RWPE1 (cell line): ENCODE results near the gene GCG.

Source experiments
- CTCF ChIA-PET: fragments of 350-600 bp; sonication (Branson Sonifier 250); formaldehyde crosslinking; extraction: SDS; loops from one replicate; lab custom pipeline; 2021; lab: Yijun Ruan, JAX
- POLR2A ChIA-PET: fragments of 400-600 bp; formaldehyde crosslinking; extraction: SDS; loops from one replicate; lab custom pipeline; 2020; ENCODE audit warnings: antibody characterized with exemption; ENCODE audit not compliant: low non-redundant PET; lab: Yijun Ruan, JAX
- DNase-seq: peaks from one replicate; pipeline ENCODE4 v3.0.0; 2012; ENCODE audit warnings: low spot score
- H3K27ac ChIP-seq: fragments of 450-650 bp; 2 replicates; pipeline ENCODE4 v1.5.1; 2017
- CTCF ChIP-seq: fragments of 450-650 bp; conservative IDR thresholded peaks from 2 replicates; pipeline ENCODE4 v1.5.1; 2017; ENCODE audit warnings: low read depth, mild to moderate bottlenecking

The GCG gene

GRCh38 chr2:162159446-162159845 lies 7.4 kb upstream of the GCG start:
- DNase-seq, result no peak
- H3K27ac ChIP-seq, result no peak overlapping the region
- no peak for TF ChIP-seq CTCF
- ChIA-PET POLR2A (no interaction called here), CTCF (interaction anchor here (0.7 kb wide), 1 partner anchor 155 kb away, joined by 4 read pairs; no protein-coding TSS in a partner anchor)

GRCh38 chr2:162156149-162156548 lies 4.1 kb upstream of the GCG start:
- H3K27ac ChIP-seq, result no peak overlapping the region
- POLR2A ChIA-PET, result no interaction called here
- TF ChIP-seq CTCF, result no peak
- DNase-seq, result no peak
- CTCF ChIA-PET, result interaction anchor here (0.9 to 1.4 kb wide), 3 partner anchors 10 to 147 kb away, joined by 4 to 8 read pairs (median 5); no protein-coding TSS in a partner anchor

- no peak; the same call in 1 of the 2 replicates for TF ChIP-seq CTCF
- no peak for DNase-seq
- no peak overlapping the region for H3K27ac ChIP-seq
- ChIA-PET CTCF (interaction anchor here (0.7 to 2.8 kb wide), 4 partner anchors 11 to 146 kb away, joined by 3 to 30 read pairs (median 6); no protein-coding TSS in a partner anchor), POLR2A (no interaction called here)
Observed at GRCh38 chr2:162155093-162155492, 3.0 kb upstream of the GCG start.

- no peak overlapping the region for H3K27ac ChIP-seq
- CTCF ChIA-PET, result interaction anchor here (0.5 to 2.8 kb wide), 17 partner anchors 10 to 1677 kb away, joined by 3 to 30 read pairs (median 4); no protein-coding TSS in a partner anchor
- DNase-seq, result peak; percentile 60
- peak; percentile 70 for TF ChIP-seq CTCF
- POLR2A ChIA-PET, result no interaction called here
Observed at GRCh38 chr2:162153608-162154224, 1.7 kb upstream of the GCG start.

GRCh38 chr2:162149940-162150339 lies 2.1 kb downstream of the GCG start:
- no peak for TF ChIP-seq CTCF
- POLR2A ChIA-PET, result no interaction called here
- H3K27ac ChIP-seq, result no peak overlapping the region
- CTCF ChIA-PET, result no interaction called here
- no peak for DNase-seq

- TF ChIP-seq CTCF, result no peak
- no peak overlapping the region for H3K27ac ChIP-seq
- ChIA-PET CTCF (interaction anchor here (0.7 kb wide), 1 partner anchor 15 kb away, joined by 3 read pairs; no protein-coding TSS in a partner anchor), POLR2A (no interaction called here)
- no peak for DNase-seq
Observed at GRCh38 chr2:162149466-162149865, 2.6 kb downstream of the GCG start.
